GM12878 (cell line): ENCODE data around the gene UBB. TPM values are rescaled to one million over a fixed set of nuclear protein-coding genes. Genes with fewer than 3 reads are reported as not detected.

Experiments used
- ATF2 ChIP-seq: IDR thresholded peaks from 2 replicates; pipeline ENCODE4 v1.6.1; 2012; ENCODE audit warnings: low read length, inconsistent platforms
- ETV6 ChIP-seq, 2 experiments: fragments of 450-650 bp in 1 of 2; IDR thresholded peaks in 1 of 2; conservative IDR thresholded peaks in 1 of 2; 2 replicates each; pipeline ENCODE4 v1.6.1; 2014; ENCODE audit warnings: antibody characterized with exemption in 1 of 2, borderline replicate concordance in 1 of 2, low read depth in 1 of 2, mild to moderate bottlenecking in 1 of 2, moderate library complexity in 1 of 2
- NFYB ChIP-seq: IDR thresholded peaks from 2 replicates; pipeline ENCODE4 v1.6.1; 2011; ENCODE audit warnings: low read depth, mild to moderate bottlenecking, low read length, improper control_type of control experiment, moderate library complexity; ENCODE audit not compliant: insufficient read depth
- POU2F2 ChIP-seq: IDR thresholded peaks from 3 replicates; pipeline ENCODE4 v1.6.1; 2011; ENCODE audit warnings: low read depth, mild to moderate bottlenecking, low read length, borderline replicate concordance
- PRDM15 ChIP-seq: fragments of 450-650 bp; formaldehyde crosslinking; IDR thresholded peaks from 2 replicates; pipeline ENCODE4 v1.4.0; 2020; ENCODE audit warnings: mild to moderate bottlenecking, moderate library complexity
- RAD21 ChIP-seq: IDR thresholded peaks from 2 replicates; pipeline ENCODE4 v1.6.1; 2011; ENCODE audit warnings: mild to moderate bottlenecking, low read depth, low read length, moderate library complexity; ENCODE audit not compliant: insufficient read depth
- RBBP5 ChIP-seq: fragments of 200-600 bp; sonication (generic); conservative IDR thresholded peaks from 2 replicates; pipeline ENCODE4 v1.6.1; 2016
- STAT1 ChIP-seq: fragments of 450-650 bp; conservative IDR thresholded peaks from 2 replicates; pipeline ENCODE4 v1.6.1; 2014; ENCODE audit warnings: antibody characterized with exemption, mild to moderate bottlenecking
- STAT3 ChIP-seq: IDR thresholded peaks from 2 replicates; pipeline ENCODE4 v1.6.1; 2011; ENCODE audit warnings: low read depth, low read length, improper control_type of control experiment
- TCF12 ChIP-seq: IDR thresholded peaks from 2 replicates; pipeline ENCODE4 v1.6.1; 2011; ENCODE audit warnings: low read depth, mild to moderate bottlenecking, low read length
- ZBTB33 ChIP-seq: fragments of 450-650 bp; IDR thresholded peaks from 2 replicates; pipeline ENCODE4 v1.6.1; 2017; ENCODE audit warnings: mild to moderate bottlenecking
- ZSCAN29 ChIP-seq: fragments of 450-650 bp; IDR thresholded peaks from 2 replicates; pipeline ENCODE4 v1.6.1; 2017; ENCODE audit warnings: mild to moderate bottlenecking, moderate library complexity
- polyA plus RNA-seq, 11 experiments: library from polyadenylated mRNA; depleted of rRNA in 4 of 11; unstranded in 6 of 11; stranded (reverse) in 5 of 11; fragments of >200 nt; fragmentation: Nextera tagmentation in 4 of 11; fragmentation: Illumina TruSeq in 1 of 11; extraction: Ambion mirVana in 4 of 11; extraction: Trizol in 1 of 11; gene quantifications; 1 replicate in 1 of 11; 2 replicates in 10 of 11; pipeline versions ENCODE4 v1.2.1 to v1.2.3, GENCODE V29; 2011 to 2016; ENCODE audit warnings: inconsistent platforms in 2 of 11, missing spikeins in 2 of 11, low read depth in 1 of 11
- total RNA-seq, 4 experiments: library from RNA; depleted of rRNA in 3 of 4; stranded (reverse); fragments of >200 nt in 3 of 4; fragmentation: Illumina TruSeq in 1 of 4; extraction: Trizol in 1 of 4; gene quantifications; 2 replicates each; pipeline versions ENCODE4 v1.2.1 to v1.2.3, GENCODE V29; 2013 to 2021

Gene UBB
- total and polyA plus RNA-seq, 10 of the 15 experiments (the other 5 are each of a cell fraction or from before 2014, with no cell fraction given) = 1,133 to 4,246 (median 2,099) TPM

GRCh38 chr17:16419074-16419928 is 38.4 kb downstream of the UBB start (continued):
- TF ChIP-seq POU2F2 (no peak), ZBTB33 (no peak), ETV6 (conservative IDR thresholded peaks at IDR 0.05 in 1 of 2, IDR thresholded peaks at IDR 0.05 in 1 of 2; ENCODE audit: borderline replicate concordance in 1 of 2, low read depth in 1 of 2) (no peak; a peak in 1 of 4 replicates), PRDM15 (CRISPR knock-in tag) (no peak), TCF12 (no peak), ATF2 (peak; percentile 86), NFYB (no peak), STAT1 (no peak), STAT3 (no peak), RAD21 (no peak), RBBP5 (no peak), ZSCAN29 (no peak)
- TF ChIP-seq, all 136 proteins: peak for 31
